Right cardiac atrium (tissue), 5 donors: ENCODE measurements around the gene MRPL52. TPM values are rescaled to one million over a fixed set of nuclear protein-coding genes. Genes with fewer than 3 reads are reported as not detected.
"Not testable (repeated sequence)": the region's sequence is repeated elsewhere in the genome, so short reads cannot be mapped to it uniquely, and the experiment has no call there.

Source experiments
- ATAC-seq, 2 donors: fragments of 200-7000 bp; cut with Tn5 transposase; one replicate each; pipeline versions ENCODE4 v1.8.0 to v1.9.1; 2020; ENCODE audit warnings: moderate library complexity in 2 of 2, mild to moderate bottlenecking in 1 of 2
- DNase-seq, 3 donors: peaks; one replicate each; pipeline ENCODE4 v3.0.0-alpha.2; 2020
- H3K27ac ChIP-seq: one replicate; pipeline ENCODE4 v1.5.1; 2013; ENCODE audit warnings: mild to moderate bottlenecking, low read length, control low read depth, moderate library complexity
- H3K27me3 ChIP-seq: one replicate; pipeline ENCODE4 v1.6.1; 2013; ENCODE audit not compliant: control insufficient read depth, insufficient read depth
- H3K4me1 ChIP-seq: one replicate; pipeline ENCODE4 v1.6.1; 2013; ENCODE audit warnings: low read length; ENCODE audit not compliant: control insufficient read depth, insufficient read depth
- H3K4me3 ChIP-seq: one replicate; pipeline ENCODE4 v1.5.1; 2013; ENCODE audit warnings: low read length, control low read depth
- H3K9me3 ChIP-seq: one replicate; pipeline ENCODE4 v1.6.1; 2013; ENCODE audit warnings: low read length; ENCODE audit not compliant: control insufficient read depth
- WGBS: extraction: QIAGEN DNeasy Blood & Tissue Kit; methylation state at CpG from one replicate; pipeline ENCODE4 v1.1.7; 2013; 5-methylcytosine and 5-hydroxymethylcytosine counted together
- intact Hi-C, 4 donors: fragments of 100-400 bp; cut with DNase I; formaldehyde crosslinking; loops; one replicate each; pipeline versions ENCODE4 v1.11.0 to v1.14.0; 2022 to 2023
- polyA plus RNA-seq: library from polyadenylated mRNA; stranded (reverse); fragments of 200-250 nt; gene quantifications from one replicate; pipeline ENCODE4 v1.2.3, GENCODE V29; 2013
- total RNA-seq, 4 donors: library from RNA; stranded (reverse); fragmentation: NEBNext Ultra II Directional; extraction: Animal tissue kit (Norgen Biotek cat#: 25700); gene quantifications; one replicate each; pipeline ENCODE4 v1.2.1, GENCODE V29; 2021
- donor health status: healthy with polysubstance abuse.
- donor health status: DM: no; HTN: yes; CAD: no.
- donor health status: DM: no; HTN: no; CAD: no.
- donor health status: DM: no; HTN: yes; CAD: no; lungs with severe emphysema.
- donor health status: DM: yes; HTN: yes; CAD: no.

The MRPL52 gene
- total and polyA plus RNA-seq, 5 donors: 86.2 to 115 (median 94.6) TPM

DNA sequence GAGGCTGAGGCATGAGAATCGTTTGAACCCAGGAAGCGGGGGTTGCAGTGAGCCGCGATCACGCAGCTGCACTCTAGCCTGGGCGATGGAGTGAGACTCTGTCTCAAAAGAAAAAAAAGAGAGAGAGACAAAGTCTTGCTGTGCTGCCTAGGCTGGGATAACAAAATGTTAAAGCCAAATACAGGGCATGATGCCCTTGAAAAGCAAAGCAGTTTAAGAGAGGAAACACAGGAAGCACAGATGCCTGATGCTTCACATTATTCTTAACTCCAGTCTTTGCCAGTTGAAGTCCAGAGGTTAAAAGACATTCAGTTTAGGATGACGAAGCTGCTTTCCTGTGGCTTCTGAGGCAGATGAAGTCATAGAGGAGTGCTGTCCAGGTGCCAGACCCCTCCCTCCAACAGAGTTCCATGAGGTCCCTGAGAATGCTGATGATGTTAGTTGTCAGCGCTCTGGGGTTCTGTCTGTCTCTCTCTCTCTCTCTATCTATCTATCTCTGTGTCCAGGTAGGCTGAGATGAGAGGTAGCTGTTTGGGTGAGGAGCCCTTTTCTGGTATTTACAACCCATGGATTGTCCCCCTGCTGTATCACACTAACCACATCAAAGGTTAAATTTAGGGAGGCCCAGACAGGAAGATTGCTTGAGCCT, 4.9 kb upstream of the MRPL52 start:
- no peak overlapping the region for H3K27ac ChIP-seq
- no peaks in the 10 kb centered on the region for H3K27me3 ChIP-seq
- no peak overlapping the region for H3K4me3 ChIP-seq
- ATAC-seq (no peak), DNase-seq (no peak)
- intact Hi-C loops: loop anchor here in 1 of 4 donors (10.0 kb wide), 1 partner anchor 270 kb away; no protein-coding TSS in a partner anchor
- no peaks in the 10 kb centered on the region for H3K4me1 ChIP-seq
- WGBS: 49% methylated on average over 8 of the region's 8 CpGs
- no peaks in the 10 kb centered on the region for H3K9me3 ChIP-seq

- not testable (repeated sequence) for H3K4me1 ChIP-seq, H3K27me3 ChIP-seq, H3K9me3 ChIP-seq, DNase-seq, ATAC-seq
- H3K4me3 ChIP-seq: peak overlapping the region; percentile 74
- WGBS: 80% methylated on average over 12 of the region's 12 CpGs
- intact Hi-C loops: loop anchor here in 1 of 4 donors (10.0 kb wide), 1 partner anchor 274 kb away; no protein-coding TSS in a partner anchor
- peak overlapping the region; percentile 76 for H3K27ac ChIP-seq
These were observed 519 bp upstream of the MRPL52 start for GRCh38 chr14:22829076-22829660.

DNA sequence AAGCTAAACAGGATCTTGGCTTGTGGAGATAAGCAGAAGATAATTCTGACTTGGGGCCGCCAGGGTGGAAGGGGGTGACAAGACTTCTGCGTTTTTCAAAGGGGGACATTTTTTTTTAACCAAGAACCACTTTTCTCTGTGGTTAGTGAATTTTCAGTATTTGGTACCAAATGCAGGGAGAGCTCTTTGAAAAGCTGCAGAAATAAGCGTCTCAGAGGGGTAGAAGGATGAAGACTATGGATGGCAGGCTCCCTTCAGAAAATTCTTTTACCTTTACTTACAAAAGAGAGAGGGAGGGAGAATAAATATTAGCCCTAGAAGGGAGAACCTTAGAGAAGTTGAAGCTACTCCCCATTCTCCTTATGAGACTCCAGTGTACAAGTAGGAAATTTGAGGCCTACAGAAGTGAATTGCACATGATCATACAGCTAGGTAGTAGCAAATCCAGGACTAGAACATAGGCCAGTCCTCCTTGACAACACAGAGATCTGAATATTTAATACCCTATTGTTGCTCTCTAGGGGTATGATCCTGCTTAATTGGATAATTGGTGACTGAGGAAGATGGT, 840 bp downstream of the MRPL52 start:
- 25% methylated on average over 3 of the region's 3 CpGs for WGBS
- Histone ChIP-seq H3K9me3 (no peaks in the 10 kb centered on the region), H3K27ac (no peak overlapping the region), H3K4me1 (no peaks in the 10 kb centered on the region), H3K4me3 (peak overlapping the region; percentile 74), H3K27me3 (no peaks in the 10 kb centered on the region)
- intact Hi-C loops: no loop called here
- DNase-seq (no peak), ATAC-seq (no peak)

DNA sequence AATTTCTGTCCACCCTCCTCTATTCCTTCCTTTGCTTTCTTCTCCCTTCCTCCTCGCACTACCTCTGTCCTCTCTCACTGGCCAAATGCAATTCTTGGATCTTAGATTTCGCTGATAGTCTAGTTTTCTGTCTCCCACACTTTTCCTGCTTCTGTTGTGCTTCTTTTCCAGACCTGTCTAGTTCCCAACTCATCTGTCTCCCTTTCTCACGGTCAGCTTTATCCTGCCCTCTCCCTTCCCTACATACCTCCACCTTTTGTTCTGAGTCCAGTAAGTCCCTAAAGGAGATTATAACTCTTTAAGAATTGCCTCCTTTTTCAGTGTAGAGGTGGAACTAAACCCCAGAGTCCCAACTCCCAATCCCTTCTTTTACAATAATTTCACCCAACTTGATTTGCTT, 5.8 kb downstream of the MRPL52 start:
- H3K4me3 ChIP-seq: no peak overlapping the region
- no peak overlapping the region for H3K27ac ChIP-seq
- ATAC-seq: no peak
- H3K27me3 ChIP-seq: no peaks in the 10 kb centered on the region
- intact Hi-C loops: no loop called here
- no peaks in the 10 kb centered on the region for H3K9me3 ChIP-seq
- 68% methylated on average over 3 of the region's 3 CpGs for WGBS
- no peak for DNase-seq
- peaks cover 5% of the 10 kb centered on the region for H3K4me1 ChIP-seq

- Histone ChIP-seq H3K27me3 (no peaks in the 10 kb centered on the region), H3K4me1 (peaks cover 5% of the 10 kb centered on the region), H3K4me3 (peak within 1 kb of the TSS; percentile 89), H3K27ac (peak within 1 kb of the TSS; percentile 77), H3K9me3 (no peaks in the 10 kb centered on the region)
- WGBS: 2% methylated on average over 46 of the region's 46 CpGs
- ATAC-seq: peak; percentile 87 to 89
- DNase-seq: peak; percentile 78 to 92 (median 91)
- intact Hi-C loops: no loop called here
These were observed 6.8 kb downstream of the MRPL52 start, which contains the start of gene MMP14 for GRCh38 chr14:22836301-22837113. Gene MMP14 (plus strand): TSS chr14:22836585. CDS start chr14:22836818, 233 bp downstream.

GRCh38 chr14:22837114-22837749, 7.5 kb downstream of the MRPL52 start:
- peak; percentile 75 to 92 (median 91) for DNase-seq
- H3K4me3 ChIP-seq: peak overlapping the region; percentile 89
- WGBS: 2% methylated on average over 57 of the region's 57 CpGs
- intact Hi-C loops: no loop called here
- H3K4me1 ChIP-seq: peaks cover 5% of the 10 kb centered on the region
- ATAC-seq: peak; percentile 80 to 85
- H3K27ac ChIP-seq: peak overlapping the region; percentile 77
- no peaks in the 10 kb centered on the region for H3K27me3 ChIP-seq
- H3K9me3 ChIP-seq: no peaks in the 10 kb centered on the region

- H3K27me3 ChIP-seq: no peaks in the 10 kb centered on the region
- peaks cover 5% of the 10 kb centered on the region for H3K4me1 ChIP-seq
- H3K4me3 ChIP-seq: peak overlapping the region; percentile 89
- DNase-seq: peak; percentile 78 to 89 (median 87)
- WGBS: 22% methylated on average over 25 of the region's 25 CpGs
- intact Hi-C loops: no loop called here
- peak; percentile 52 to 62 for ATAC-seq
- H3K27ac ChIP-seq: peak overlapping the region; percentile 77
- H3K9me3 ChIP-seq: no peaks in the 10 kb centered on the region
These were observed 8.3 kb downstream of the MRPL52 start for GRCh38 chr14:22837750-22838538.

GRCh38 chr14:22838631-22839041, 8.9 kb downstream of the MRPL52 start:
- DNase-seq (peak in 2 of 3 donors; percentile 67 to 76), ATAC-seq (peak; percentile 3 to 11)
- no peaks in the 10 kb centered on the region for H3K9me3 ChIP-seq
- H3K27me3 ChIP-seq: no peaks in the 10 kb centered on the region
- peaks cover 5% of the 10 kb centered on the region for H3K4me1 ChIP-seq
- peak overlapping the region; percentile 77 for H3K27ac ChIP-seq
- WGBS: 28% methylated on average over 6 of the region's 6 CpGs
- intact Hi-C loops: no loop called here
- H3K4me3 ChIP-seq: peak overlapping the region; percentile 89

DNA sequence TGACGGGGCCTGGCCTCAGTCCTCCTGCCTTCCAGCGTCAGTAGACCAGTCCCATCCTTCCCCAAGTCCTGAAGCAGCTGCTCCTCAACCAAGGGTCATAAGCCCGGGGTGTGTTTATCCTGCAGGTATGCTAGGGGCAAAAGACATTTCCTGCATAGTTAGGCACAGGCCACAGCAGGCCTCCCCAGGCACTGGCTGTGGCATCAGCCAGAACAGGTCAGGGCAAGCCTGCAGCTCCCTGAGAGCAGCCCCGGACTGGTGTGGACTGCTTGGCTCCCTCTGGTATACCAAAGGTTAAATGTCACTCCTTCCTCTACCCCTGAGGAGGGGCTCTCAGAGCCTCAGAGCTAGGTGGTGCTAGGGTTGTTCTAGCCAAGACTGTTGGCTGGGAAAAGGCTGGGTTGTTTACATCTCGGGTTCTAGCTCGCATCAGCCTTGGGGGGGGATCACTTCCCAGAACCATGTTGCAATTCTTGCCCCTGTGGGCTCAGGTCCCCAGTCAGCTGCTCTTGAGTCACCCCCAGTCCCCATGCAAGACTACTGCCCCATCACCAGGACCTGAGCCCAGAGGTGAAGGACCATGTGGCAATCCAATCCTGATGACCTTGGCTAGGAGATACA, 9.6 kb downstream of the MRPL52 start:
- ATAC-seq (no peak), DNase-seq (no peak)
- H3K27me3 ChIP-seq: no peaks in the 10 kb centered on the region
- peaks cover 5% of the 10 kb centered on the region for H3K4me1 ChIP-seq
- peak overlapping the region; percentile 77 for H3K27ac ChIP-seq
- WGBS: 50% methylated on average over 6 of the region's 6 CpGs
- H3K9me3 ChIP-seq: no peaks in the 10 kb centered on the region
- H3K4me3 ChIP-seq: peak overlapping the region; percentile 89
- intact Hi-C loops: no loop called here
